H9 (cell line): ENCODE data around the gene TSKU. TPM values are rescaled to one million over a fixed set of nuclear protein-coding genes. Genes with fewer than 3 reads are reported as not detected.

ENCODE experiments used
- DNase-seq: peaks from one replicate; pipeline ENCODE4 v3.0.0-alpha.2; 2017
- H2AFZ ChIP-seq: one replicate; pipeline ENCODE4 v1.6.1; 2013; ENCODE audit warnings: mild to moderate bottlenecking, low read length, control low read depth, moderate library complexity
- H2AK5ac ChIP-seq: 2 replicates; pipeline ENCODE4 v1.6.1; 2013; ENCODE audit warnings: low read length, control low read depth, mixed read lengths; ENCODE audit not compliant: insufficient read length
- H2BK120ac ChIP-seq: one replicate; pipeline ENCODE4 v1.6.1; 2013; ENCODE audit warnings: low read depth, mild to moderate bottlenecking, low read length, control low read depth, inconsistent platforms; ENCODE audit not compliant: poor library complexity, severe bottlenecking
- H2BK12ac ChIP-seq: 2 replicates; pipeline ENCODE4 v1.6.1; 2013; ENCODE audit warnings: low read length, control low read depth, mixed read lengths, low read depth; ENCODE audit not compliant: insufficient read length
- H2BK15ac ChIP-seq: 2 replicates; pipeline ENCODE4 v1.6.1; 2013; ENCODE audit warnings: low read depth, low read length, control low read depth
- H2BK20ac ChIP-seq: one replicate; pipeline ENCODE4 v1.6.1; 2013; ENCODE audit warnings: low read depth, mild to moderate bottlenecking, low read length, control low read depth, inconsistent platforms; ENCODE audit not compliant: poor library complexity, severe bottlenecking
- H2BK5ac ChIP-seq: 2 replicates; pipeline ENCODE4 v1.6.1; 2013; ENCODE audit warnings: low read length, control low read depth, mixed read lengths; ENCODE audit not compliant: insufficient read length
- H3K14ac ChIP-seq: 2 replicates; pipeline ENCODE4 v1.6.1; 2013; ENCODE audit warnings: low read length, control low read depth; ENCODE audit not compliant: insufficient read depth
- H3K18ac ChIP-seq: 2 replicates; pipeline ENCODE4 v1.6.1; 2013; ENCODE audit warnings: low read depth, mild to moderate bottlenecking, mixed read lengths, low read length, control low read depth; ENCODE audit not compliant: insufficient read length
- H3K23ac ChIP-seq: 2 replicates; pipeline ENCODE4 v1.6.1; 2013; ENCODE audit warnings: low read length, control low read depth, mixed read lengths, low read depth; ENCODE audit not compliant: insufficient read length
- H3K23me2 ChIP-seq: 2 replicates; pipeline ENCODE4 v1.6.1; 2013; ENCODE audit warnings: low read depth, mild to moderate bottlenecking, mixed read lengths, low read length, control low read depth; ENCODE audit not compliant: insufficient read length, poor library complexity, severe bottlenecking
- H3K27ac ChIP-seq: 2 replicates; pipeline ENCODE4 v1.5.1; 2013; ENCODE audit warnings: low read length, control low read depth, mixed read lengths, low read depth; ENCODE audit not compliant: insufficient read length
- H3K27me3 ChIP-seq: 2 replicates; pipeline ENCODE4 v1.6.1; 2013; ENCODE audit warnings: low read length, control low read depth, inconsistent platforms; ENCODE audit not compliant: insufficient read depth
- H3K4ac ChIP-seq: 2 replicates; pipeline ENCODE4 v1.6.1; 2013; ENCODE audit warnings: low read depth, mild to moderate bottlenecking, control low read depth, inconsistent platforms, low read length, moderate library complexity
- H3K4me1 ChIP-seq: 2 replicates; pipeline ENCODE4 v1.6.1; 2013; ENCODE audit warnings: low read length, control low read depth, inconsistent platforms; ENCODE audit not compliant: insufficient read depth
- H3K4me2 ChIP-seq: 2 replicates; pipeline ENCODE4 v1.6.1; 2013; ENCODE audit warnings: low read length, control low read depth, mixed read lengths; ENCODE audit not compliant: insufficient read length, insufficient read depth
- H3K56ac ChIP-seq: 2 replicates; pipeline ENCODE4 v1.6.1; 2013; ENCODE audit warnings: low read depth, mild to moderate bottlenecking, mixed read lengths, low read length, control low read depth; ENCODE audit not compliant: insufficient read length
- H3K79me1 ChIP-seq: 2 replicates; pipeline ENCODE4 v1.6.1; 2013; ENCODE audit warnings: low read depth, mild to moderate bottlenecking, moderate library complexity, low read length, control low read depth, inconsistent platforms; ENCODE audit not compliant: insufficient read depth, poor library complexity, severe bottlenecking
- H3K79me2 ChIP-seq: 2 replicates; pipeline ENCODE4 v1.6.1; 2013; ENCODE audit warnings: low read length, control low read depth, inconsistent platforms; ENCODE audit not compliant: insufficient read depth
- H3K9ac ChIP-seq: 2 replicates; pipeline ENCODE4 v1.6.1; 2013; ENCODE audit warnings: low read length, control low read depth, mixed read lengths; ENCODE audit not compliant: insufficient read length; ENCODE audit errors: extremely low read depth
- H3K9me3 ChIP-seq: one replicate; pipeline ENCODE4 v1.6.1; 2013; ENCODE audit warnings: low read depth, low read length, inconsistent platforms; ENCODE audit not compliant: control insufficient read depth
- H3T11ph ChIP-seq: one replicate; pipeline ENCODE4 v1.6.1; 2013; ENCODE audit warnings: mild to moderate bottlenecking, low read length, control low read depth, inconsistent platforms
- H4K20me1 ChIP-seq: one replicate; pipeline ENCODE4 v1.6.1; 2013; ENCODE audit not compliant: control insufficient read depth, insufficient read length, insufficient read depth
- H4K5ac ChIP-seq: 2 replicates; pipeline ENCODE4 v1.6.1; 2013; ENCODE audit warnings: low read depth, mild to moderate bottlenecking, mixed read lengths, low read length, control low read depth; ENCODE audit not compliant: insufficient read length
- H4K8ac ChIP-seq: replicated peaks from 2 replicates; pipeline ENCODE4 v1.6.1; 2013; ENCODE audit warnings: low read length, control low read depth, mixed read lengths, low read depth; ENCODE audit not compliant: insufficient read length
- H4K91ac ChIP-seq: 2 replicates; pipeline ENCODE4 v1.6.1; 2013; ENCODE audit warnings: low read depth, mild to moderate bottlenecking, moderate library complexity, mixed read lengths, low read length, control low read depth; ENCODE audit not compliant: insufficient read length
- H3K27ac Mint-ChIP-seq, 3 experiments: 2 replicates in 2 of 3; 3 replicates in 1 of 3; pipeline ENCODE4 v1.8.0; 2020 to 2021; ENCODE audit warnings: mixed read lengths in 3 of 3, mild to moderate bottlenecking in 1 of 3, moderate library complexity in 1 of 3
- H3K27me3 Mint-ChIP-seq: 2 replicates; pipeline ENCODE4 v1.8.0; 2021; ENCODE audit warnings: low read depth, mild to moderate bottlenecking, moderate library complexity, mixed read lengths
- H3K36me3 Mint-ChIP-seq, 3 experiments: 2 replicates in 2 of 3; 3 replicates in 1 of 3; pipeline ENCODE4 v1.8.0; 2020 to 2021; ENCODE audit warnings: low read depth in 3 of 3, mixed read lengths in 3 of 3; ENCODE audit not compliant: insufficient read depth in 1 of 3
- H3K4me1 Mint-ChIP-seq, 2 experiments: 2 replicates each; pipeline ENCODE4 v1.8.0; 2020; ENCODE audit warnings: mixed read lengths in 2 of 2
- H3K4me3 Mint-ChIP-seq, 2 experiments: 2 replicates in 1 of 2; 3 replicates in 1 of 2; pipeline ENCODE4 v1.8.0; 2020 to 2021; ENCODE audit warnings: mild to moderate bottlenecking in 2 of 2, mixed read lengths in 2 of 2, moderate library complexity in 1 of 2
- H3K9me3 Mint-ChIP-seq, 2 experiments: 2 replicates in 1 of 2; 3 replicates in 1 of 2; pipeline ENCODE4 v1.8.0; 2020; ENCODE audit warnings: mild to moderate bottlenecking in 2 of 2, mixed read lengths in 2 of 2, moderate library complexity in 1 of 2
- CTCF ChIP-seq: fragments of 200-600 bp; sonication (generic); conservative IDR thresholded peaks from 3 replicates; pipeline ENCODE4 v1.8.0; 2021; ENCODE audit warnings: antibody characterized with exemption, mild to moderate bottlenecking
- WGBS: extraction: QIAGEN DNeasy Blood & Tissue Kit; methylation state at CpG from one replicate; pipeline ENCODE4 v1.1.7; 2013; ENCODE audit warnings: missing lambda C conversion rate, low lambda C conversion rate, mixed read lengths; ENCODE audit not compliant: insufficient read length; ENCODE audit errors: extremely low coverage; 5-methylcytosine and 5-hydroxymethylcytosine counted together
- total RNA-seq: library from RNA; stranded (reverse); gene quantifications from 2 replicates; pipeline ENCODE4 v1.2.1, GENCODE V29; 2021

TSKU gene
- total RNA-seq, 1 experiment from 2014 or later, result 25.4 TPM

- H2BK20ac ChIP-seq, result no peak overlapping the region
- H4K8ac ChIP-seq, result no peak overlapping the region
- no peak overlapping the region for H4K5ac ChIP-seq
- H3K27ac Mint-ChIP-seq, result no peak overlapping the region
- no peak overlapping the region for H3K4me2 ChIP-seq
- no peak for DNase-seq
- WGBS, result no CpG with 5 or more reads among the region's 4 CpGs
- H3K4me3 Mint-ChIP-seq, result no peak overlapping the region
- H3K79me2 ChIP-seq, result no peaks in the 10 kb centered on the region
- no peak overlapping the region for H2BK12ac ChIP-seq
- no peaks in the 10 kb centered on the region for H3K23me2 ChIP-seq
- H3K23ac ChIP-seq, result no peak overlapping the region
- no peak overlapping the region for H3K18ac ChIP-seq
- no peak overlapping the region for H2AK5ac ChIP-seq
- H3K27me3 ChIP-seq, result no peaks in the 10 kb centered on the region
- H3K27me3 Mint-ChIP-seq, result peaks cover 8% of the 10 kb centered on the region
- H3K4ac ChIP-seq, result no peak overlapping the region
- H4K91ac ChIP-seq, result no peak overlapping the region
- H4K20me1 ChIP-seq, result no peaks in the 10 kb centered on the region
- H3K79me1 ChIP-seq, result no peaks in the 10 kb centered on the region
- no peaks in the 10 kb centered on the region for H3K9me3 ChIP-seq
- no peak overlapping the region for H2BK15ac ChIP-seq
- H3K9ac ChIP-seq, result no peak overlapping the region
- TF ChIP-seq CTCF, result no peak
- no peak overlapping the region for H2BK5ac ChIP-seq
- peaks cover 0 to 4% (median 3%) of the 10 kb centered on the region in 3 experiments; a peak in 5 of 7 replicates for H3K36me3 Mint-ChIP-seq
- H3K14ac ChIP-seq, result no peak overlapping the region
- H3K56ac ChIP-seq, result no peak overlapping the region
- H3K27ac ChIP-seq, result no peak overlapping the region
- no peaks in the 10 kb centered on the region; the same call in 1 of the 2 replicates for H3K4me1 ChIP-seq
- H3T11ph ChIP-seq, result no peak overlapping the region
- no peaks in the 10 kb centered on the region for H3K9me3 Mint-ChIP-seq
- H2BK120ac ChIP-seq, result no peak overlapping the region
- no peak overlapping the region for H2AFZ ChIP-seq
- H3K4me1 Mint-ChIP-seq, result peaks cover 46 to 65% of the 10 kb centered on the region in 2 experiments
These were observed 19.5 kb downstream of the TSKU start for GRCh38 chr11:76802621-76803020.
